Activated T-helper 2 cell treated with anti-CD3 and anti-CD28 coated beads, Interferon-gamma antibody, Interleukin-2, Interleukin-4, amounts not matched to agents 10 μg/mL and 5 μg/mL and 100 μg/mL, durations not matched to agents 14 hours and 24 hours and 36 hours (primary cell): ENCODE measurements around the gene JMY. TPM values are rescaled to one million over a fixed set of nuclear protein-coding genes. Genes with fewer than 3 reads are reported as not detected.

ENCODE experiments used
- DNase-seq: peaks from one replicate; pipeline ENCODE4 v3.0.0; 2021; ENCODE audit warnings: low spot score
- H3K27ac Mint-ChIP-seq: one replicate; pipeline ENCODE4 v1.8.0; 2021; ENCODE audit warnings: mixed read lengths
- H3K27me3 Mint-ChIP-seq: one replicate; pipeline ENCODE4 v1.8.0; 2021; ENCODE audit warnings: low read depth, mixed read lengths
- H3K36me3 Mint-ChIP-seq: one replicate; pipeline ENCODE4 v1.8.0; 2021; ENCODE audit warnings: low read depth, mixed read lengths
- H3K4me1 Mint-ChIP-seq: one replicate; pipeline ENCODE4 v1.8.0; 2021; ENCODE audit warnings: low read depth, mixed read lengths
- H3K4me3 Mint-ChIP-seq: one replicate; pipeline ENCODE4 v1.8.0; 2021; ENCODE audit warnings: low read depth, mild to moderate bottlenecking, moderate library complexity, mixed read lengths
- H3K9me3 Mint-ChIP-seq: one replicate; pipeline ENCODE4 v1.8.0; 2021; ENCODE audit warnings: mixed read lengths
- intact Hi-C: fragments of 100-400 bp; cut with micrococcal nuclease; formaldehyde crosslinking; loops from one replicate; pipeline ENCODE4 v1.15.1; 2023
- total RNA-seq: library from RNA; stranded (reverse); gene quantifications from 2 replicates; pipeline ENCODE4 v1.2.3, GENCODE V29; 2022

JMY gene
- total RNA-seq, 1 donor from 2014 or later, result 5.8 TPM

DNA sequence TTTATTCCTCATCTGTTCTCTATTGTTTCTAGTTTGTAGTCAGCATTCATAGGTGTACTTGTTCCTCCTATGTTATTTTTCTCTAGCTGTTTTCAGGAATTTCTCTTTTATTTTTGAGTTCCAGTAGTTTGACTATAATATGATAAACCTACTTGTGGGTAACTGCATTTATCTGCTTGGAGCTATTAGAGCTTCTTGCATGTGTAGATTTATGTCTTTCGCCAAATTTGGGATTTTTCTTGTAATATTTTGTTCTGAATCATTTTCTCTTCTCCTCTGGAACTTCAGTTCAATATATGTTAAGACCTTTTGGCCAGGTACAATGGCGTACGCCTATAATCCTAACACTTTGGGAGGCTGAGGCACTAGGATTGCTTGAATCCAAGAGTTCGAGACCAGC lies 37.4 kb downstream of the JMY start:
- no peak for DNase-seq
- H3K27ac Mint-ChIP-seq, result no peak overlapping the region
- H3K36me3 Mint-ChIP-seq, result no peaks in the 10 kb centered on the region
- H3K4me3 Mint-ChIP-seq, result no peak overlapping the region
- H3K9me3 Mint-ChIP-seq, result peaks cover 5% of the 10 kb centered on the region
- peaks cover 5% of the 10 kb centered on the region for H3K4me1 Mint-ChIP-seq
- H3K27me3 Mint-ChIP-seq, result no peaks in the 10 kb centered on the region
- intact Hi-C loops, result no loop called here

GRCh38 chr5:79284846-79285245 lies 48.9 kb downstream of the JMY start:
- no peak overlapping the region for H3K27ac Mint-ChIP-seq
- intact Hi-C loops, result no loop called here

GRCh38 chr5:79285285-79285684 lies 49.4 kb downstream of the JMY start:
- Mint-ChIP-seq H3K4me3 (no peak overlapping the region), H3K9me3 (no peaks in the 10 kb centered on the region), H3K4me1 (peaks cover 8% of the 10 kb centered on the region), H3K36me3 (peaks cover 9% of the 10 kb centered on the region), H3K27ac (no peak overlapping the region), H3K27me3 (no peaks in the 10 kb centered on the region)
- DNase-seq, result no peak
- intact Hi-C loops, result no loop called here

More at GRCh38 chr5:79284846-79285245, 48.9 kb downstream of the JMY start:
- Mint-ChIP-seq H3K27me3 (no peaks in the 10 kb centered on the region), H3K9me3 (no peaks in the 10 kb centered on the region), H3K36me3 (peaks cover 9% of the 10 kb centered on the region), H3K4me3 (no peak overlapping the region), H3K4me1 (peaks cover 8% of the 10 kb centered on the region)
- DNase-seq, result no peak

- no peak overlapping the region for H3K4me3 Mint-ChIP-seq
- no peak overlapping the region for H3K27ac Mint-ChIP-seq
- DNase-seq, result no peak
- peaks cover 9% of the 10 kb centered on the region for H3K36me3 Mint-ChIP-seq
- intact Hi-C loops, result no loop called here
- H3K4me1 Mint-ChIP-seq, result peaks cover 8% of the 10 kb centered on the region
- H3K9me3 Mint-ChIP-seq, result no peaks in the 10 kb centered on the region
- H3K27me3 Mint-ChIP-seq, result no peaks in the 10 kb centered on the region
These were observed 49.9 kb downstream of the JMY start for GRCh38 chr5:79285833-79286232.

DNA sequence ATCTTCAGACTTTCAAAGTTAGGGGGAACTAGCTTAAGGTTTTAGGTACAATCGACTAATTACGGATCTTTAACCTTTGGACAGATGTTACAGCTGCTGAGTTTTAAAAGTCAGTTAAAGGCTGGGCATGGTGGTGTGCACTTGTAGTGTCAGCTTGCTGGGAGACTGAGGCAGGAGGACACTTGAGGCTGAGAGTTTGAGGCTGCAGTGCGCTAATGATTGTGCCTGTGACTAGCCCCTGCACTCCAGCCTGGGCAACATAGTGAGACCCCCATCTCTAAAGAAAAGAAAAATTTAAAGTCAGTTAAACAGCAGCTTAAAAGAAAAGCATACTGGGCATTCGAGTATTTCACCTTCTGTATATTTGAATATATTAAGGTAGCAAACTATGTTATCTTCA lies 51.4 kb downstream of the JMY start:
- intact Hi-C loops, result no loop called here
- no peak for DNase-seq
- Mint-ChIP-seq H3K4me3 (no peak overlapping the region), H3K36me3 (peaks cover 8% of the 10 kb centered on the region), H3K27me3 (no peaks in the 10 kb centered on the region), H3K4me1 (peaks cover 8% of the 10 kb centered on the region), H3K27ac (no peak overlapping the region), H3K9me3 (no peaks in the 10 kb centered on the region)

- Mint-ChIP-seq H3K4me1 (peaks cover 8% of the 10 kb centered on the region), H3K36me3 (peaks cover 8% of the 10 kb centered on the region), H3K27me3 (no peaks in the 10 kb centered on the region), H3K4me3 (no peak overlapping the region), H3K27ac (no peak overlapping the region), H3K9me3 (no peaks in the 10 kb centered on the region)
- no peak for DNase-seq
- intact Hi-C loops, result no loop called here
These were observed 52.0 kb downstream of the JMY start for GRCh38 chr5:79287907-79288306.

GRCh38 chr5:79295029-79295428 lies 59.1 kb downstream of the JMY start:
- Mint-ChIP-seq H3K9me3 (no peaks in the 10 kb centered on the region), H3K27me3 (no peaks in the 10 kb centered on the region), H3K36me3 (peaks cover 4% of the 10 kb centered on the region), H3K4me3 (no peak overlapping the region), H3K27ac (no peak overlapping the region), H3K4me1 (no peaks in the 10 kb centered on the region)
- intact Hi-C loops, result no loop called here
- no peak for DNase-seq

- Mint-ChIP-seq H3K27ac (no peak overlapping the region), H3K4me1 (no peaks in the 10 kb centered on the region), H3K9me3 (no peaks in the 10 kb centered on the region), H3K27me3 (no peaks in the 10 kb centered on the region), H3K36me3 (peaks cover 4% of the 10 kb centered on the region), H3K4me3 (no peak overlapping the region)
- no peak for DNase-seq
- intact Hi-C loops, result no loop called here
These were observed 61.7 kb downstream of the JMY start for GRCh38 chr5:79297661-79298060.

GRCh38 chr5:79301046-79301712 lies 65.2 kb downstream of the JMY start:
- H3K36me3 Mint-ChIP-seq, result peaks cover 4% of the 10 kb centered on the region
- intact Hi-C loops, result no loop called here
- H3K27ac Mint-ChIP-seq, result no peak overlapping the region
- no peak for DNase-seq
- no peaks in the 10 kb centered on the region for H3K4me1 Mint-ChIP-seq
- no peaks in the 10 kb centered on the region for H3K27me3 Mint-ChIP-seq
- no peak overlapping the region for H3K4me3 Mint-ChIP-seq
- H3K9me3 Mint-ChIP-seq, result no peaks in the 10 kb centered on the region

- Mint-ChIP-seq H3K4me3 (no peak overlapping the region), H3K9me3 (no peaks in the 10 kb centered on the region), H3K36me3 (peaks cover 9% of the 10 kb centered on the region), H3K4me1 (no peaks in the 10 kb centered on the region), H3K27ac (no peak overlapping the region), H3K27me3 (no peaks in the 10 kb centered on the region)
- DNase-seq, result no peak
- intact Hi-C loops, result no loop called here
These were observed 66.5 kb downstream of the JMY start for GRCh38 chr5:79302454-79302853.

DNA sequence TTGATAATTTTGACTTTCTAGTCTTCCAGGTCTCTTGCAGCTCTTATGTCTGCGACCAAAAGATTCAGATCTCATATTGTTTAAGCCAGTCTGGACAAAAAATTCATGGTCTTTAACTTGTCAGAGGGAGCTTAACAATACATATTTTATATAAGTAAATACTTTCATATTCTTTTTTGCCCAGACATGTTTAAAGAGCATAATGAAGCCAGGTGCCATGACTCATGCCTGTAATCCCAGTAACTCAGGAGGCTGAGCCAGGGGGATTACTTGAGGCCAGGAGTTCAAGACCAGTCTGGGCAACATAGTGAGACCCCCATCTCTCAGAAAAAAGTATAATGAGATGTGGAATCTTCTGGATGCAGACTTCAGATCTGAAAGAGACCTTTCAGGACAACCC lies 69.8 kb downstream of the JMY start:
- Mint-ChIP-seq H3K9me3 (no peaks in the 10 kb centered on the region), H3K36me3 (peaks cover 9% of the 10 kb centered on the region), H3K27me3 (no peaks in the 10 kb centered on the region), H3K4me1 (no peaks in the 10 kb centered on the region), H3K4me3 (no peak overlapping the region), H3K27ac (no peak overlapping the region)
- intact Hi-C loops, result no loop called here
- DNase-seq, result no peak

GRCh38 chr5:79318935-79319614 lies 83.1 kb downstream of the JMY start:
- no peak for DNase-seq
- Mint-ChIP-seq H3K36me3 (peaks cover 11% of the 10 kb centered on the region), H3K4me3 (no peak overlapping the region), H3K27me3 (no peaks in the 10 kb centered on the region), H3K9me3 (no peaks in the 10 kb centered on the region), H3K27ac (no peak overlapping the region), H3K4me1 (no peaks in the 10 kb centered on the region)
- intact Hi-C loops, result no loop called here

DNA sequence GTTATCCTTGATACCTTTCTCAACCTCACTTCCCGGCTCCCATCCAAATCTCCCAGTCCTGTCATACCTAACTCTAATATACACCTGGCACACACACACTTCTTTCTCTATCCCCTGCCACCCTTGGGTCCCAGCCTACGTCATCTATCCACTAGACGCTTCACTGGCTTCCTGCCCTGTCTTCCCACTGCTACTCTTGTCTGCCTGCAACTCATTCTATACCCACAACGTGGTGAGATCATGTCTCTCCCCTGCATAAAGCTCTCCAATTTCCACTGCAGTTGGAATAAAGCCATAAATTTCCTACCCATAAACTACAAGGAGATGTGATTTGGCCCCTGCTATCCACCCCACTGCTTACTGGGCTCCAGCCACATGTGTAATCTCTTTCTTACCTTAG lies 93.5 kb downstream of the JMY start:
- Mint-ChIP-seq H3K9me3 (no peaks in the 10 kb centered on the region), H3K27ac (no peak overlapping the region), H3K27me3 (peaks cover 2% of the 10 kb centered on the region)

More for the DNA sequence above, 93.5 kb downstream of the JMY start:
- no peak overlapping the region for H3K4me3 Mint-ChIP-seq
- intact Hi-C loops, result no loop called here
- H3K4me1 Mint-ChIP-seq, result no peaks in the 10 kb centered on the region
- H3K36me3 Mint-ChIP-seq, result no peaks in the 10 kb centered on the region
- DNase-seq, result no peak
